A549 (cell line): ENCODE measurements around the gene GABPB1.

ENCODE experiments used
- BHLHE40 ChIP-seq: IDR thresholded peaks from 2 replicates; pipeline ENCODE4 v1.6.1; 2012; ENCODE audit warnings: low read depth, low read length, inconsistent platforms
- CHD2 ChIP-seq: fragments of 150-350 bp; IDR thresholded peaks from 2 replicates; pipeline ENCODE4 v1.6.1; 2014; ENCODE audit warnings: low read length; ENCODE audit not compliant: partially characterized antibody
- CTCF ChIP-seq: fragments of >200 bp; sonication (Bioruptor Twin); formaldehyde crosslinking; IDR thresholded peaks from 3 replicates; pipeline ENCODE4 v1.5.1; 2016
- EP300 ChIP-seq, 2 experiments: fragments of >200 bp; sonication (Bioruptor Twin); formaldehyde crosslinking; IDR thresholded peaks; 2 replicates in 1 of 2; 3 replicates in 1 of 2; pipeline ENCODE4 v1.6.1; 2016 to 2017
- ESRRA ChIP-seq: fragments of 150-350 bp; IDR thresholded peaks from 2 replicates; pipeline ENCODE4 v1.6.1; 2014; ENCODE audit warnings: mild to moderate bottlenecking, low read length, borderline replicate concordance
- POLR2A ChIP-seq: IDR thresholded peaks from 2 replicates; pipeline ENCODE4 v1.6.1; 2012; ENCODE audit warnings: mild to moderate bottlenecking, low read length
- RFX5 ChIP-seq: fragments of 450-650 bp; IDR thresholded peaks from 2 replicates; pipeline ENCODE4 v1.7.1; 2014; ENCODE audit warnings: antibody characterized with exemption, mild to moderate bottlenecking, moderate library complexity
- SMC3 ChIP-seq: fragments of >200 bp; sonication (Bioruptor Twin); formaldehyde crosslinking; IDR thresholded peaks from 3 replicates; pipeline ENCODE4 v1.6.1; 2018; ENCODE audit warnings: inconsistent platforms
- SREBF2 ChIP-seq: fragments of 450-650 bp; IDR thresholded peaks from 2 replicates; pipeline ENCODE4 v1.6.1; 2014; ENCODE audit warnings: mild to moderate bottlenecking, moderate library complexity
- TF ChIP-seq, protein P1 (sequence below): fragments of 450-650 bp; IDR thresholded peaks from 2 replicates; pipeline ENCODE4 v1.6.1; 2014; ENCODE audit warnings: antibody characterized with exemption
- TF ChIP-seq, protein P2 (sequence below): fragments of 200-600 bp; sonication (generic); IDR thresholded peaks from 2 replicates; pipeline ENCODE4 v1.6.1; 2016; ENCODE audit warnings: antibody characterized with exemption, mild to moderate bottlenecking, moderate library complexity

GRCh38 chr15:50380089-50380488, 25.1 kb upstream of the GABPB1 start:
- TF ChIP-seq CTCF (no peak), BHLHE40 (no peak), SREBF2 (no peak), SMC3 (no peak), EP300 (IDR thresholded peaks at IDR 0.05) (no peak), POLR2A (no peak), ESRRA (no peak), RFX5 (no peak), CHD2 (no peak)
- TF ChIP-seq, protein P1, sequence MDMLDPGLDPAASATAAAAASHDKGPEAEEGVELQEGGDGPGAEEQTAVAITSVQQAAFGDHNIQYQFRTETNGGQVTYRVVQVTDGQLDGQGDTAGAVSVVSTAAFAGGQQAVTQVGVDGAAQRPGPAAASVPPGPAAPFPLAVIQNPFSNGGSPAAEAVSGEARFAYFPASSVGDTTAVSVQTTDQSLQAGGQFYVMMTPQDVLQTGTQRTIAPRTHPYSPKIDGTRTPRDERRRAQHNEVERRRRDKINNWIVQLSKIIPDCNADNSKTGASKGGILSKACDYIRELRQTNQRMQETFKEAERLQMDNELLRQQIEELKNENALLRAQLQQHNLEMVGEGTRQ: no peak
- TF ChIP-seq, protein P2, sequence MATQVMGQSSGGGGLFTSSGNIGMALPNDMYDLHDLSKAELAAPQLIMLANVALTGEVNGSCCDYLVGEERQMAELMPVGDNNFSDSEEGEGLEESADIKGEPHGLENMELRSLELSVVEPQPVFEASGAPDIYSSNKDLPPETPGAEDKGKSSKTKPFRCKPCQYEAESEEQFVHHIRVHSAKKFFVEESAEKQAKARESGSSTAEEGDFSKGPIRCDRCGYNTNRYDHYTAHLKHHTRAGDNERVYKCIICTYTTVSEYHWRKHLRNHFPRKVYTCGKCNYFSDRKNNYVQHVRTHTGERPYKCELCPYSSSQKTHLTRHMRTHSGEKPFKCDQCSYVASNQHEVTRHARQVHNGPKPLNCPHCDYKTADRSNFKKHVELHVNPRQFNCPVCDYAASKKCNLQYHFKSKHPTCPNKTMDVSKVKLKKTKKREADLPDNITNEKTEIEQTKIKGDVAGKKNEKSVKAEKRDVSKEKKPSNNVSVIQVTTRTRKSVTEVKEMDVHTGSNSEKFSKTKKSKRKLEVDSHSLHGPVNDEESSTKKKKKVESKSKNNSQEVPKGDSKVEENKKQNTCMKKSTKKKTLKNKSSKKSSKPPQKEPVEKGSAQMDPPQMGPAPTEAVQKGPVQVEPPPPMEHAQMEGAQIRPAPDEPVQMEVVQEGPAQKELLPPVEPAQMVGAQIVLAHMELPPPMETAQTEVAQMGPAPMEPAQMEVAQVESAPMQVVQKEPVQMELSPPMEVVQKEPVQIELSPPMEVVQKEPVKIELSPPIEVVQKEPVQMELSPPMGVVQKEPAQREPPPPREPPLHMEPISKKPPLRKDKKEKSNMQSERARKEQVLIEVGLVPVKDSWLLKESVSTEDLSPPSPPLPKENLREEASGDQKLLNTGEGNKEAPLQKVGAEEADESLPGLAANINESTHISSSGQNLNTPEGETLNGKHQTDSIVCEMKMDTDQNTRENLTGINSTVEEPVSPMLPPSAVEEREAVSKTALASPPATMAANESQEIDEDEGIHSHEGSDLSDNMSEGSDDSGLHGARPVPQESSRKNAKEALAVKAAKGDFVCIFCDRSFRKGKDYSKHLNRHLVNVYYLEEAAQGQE: no peak
